ENCODE data around the gene MCM3AP.

MCM3AP gene

DNA sequence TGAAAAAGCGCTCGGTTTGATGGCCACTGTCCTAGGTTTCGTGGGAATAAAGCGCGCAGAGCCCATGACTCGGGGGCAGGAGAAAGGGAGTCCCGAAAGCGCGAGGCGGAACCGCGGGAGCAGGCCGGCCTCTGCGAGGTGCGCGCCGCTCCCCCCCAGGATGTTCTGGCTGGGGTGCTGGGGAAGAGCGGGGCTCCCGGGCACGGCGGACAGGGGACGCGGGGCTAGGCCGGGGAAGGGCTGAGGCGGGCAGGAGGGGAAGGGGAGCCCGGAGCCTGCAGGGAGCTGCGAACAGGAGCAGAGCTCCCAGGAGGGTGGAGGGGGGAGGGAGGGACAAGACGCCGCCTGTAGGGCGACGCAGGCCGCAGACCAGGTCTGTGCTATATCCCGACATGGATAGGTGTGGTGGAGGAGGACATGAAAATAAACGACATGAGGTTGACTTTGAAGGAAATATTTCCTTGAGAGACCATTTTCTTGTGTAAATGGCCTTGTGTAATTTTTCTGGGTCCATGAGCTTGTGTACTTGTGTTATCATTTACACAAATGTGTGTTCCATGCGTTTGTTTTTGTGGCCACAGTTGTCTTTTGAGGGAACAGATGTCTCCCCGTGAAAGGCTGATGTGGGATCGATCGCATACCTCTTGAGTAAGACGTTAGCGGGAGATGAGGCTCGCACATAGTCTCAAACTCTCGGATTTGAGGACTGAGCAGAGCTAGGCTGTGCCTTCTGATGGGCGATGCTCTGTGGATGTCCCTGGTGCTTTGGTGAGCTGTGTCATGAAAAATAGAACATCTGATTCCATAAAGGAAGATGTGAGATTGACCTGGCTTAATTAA, 39.9 kb upstream of the MCM3AP start:
- Histone ChIP-seq H3F3A (ENCODE audit: insufficient read depth, low read length) (no peaks in the 10 kb centered on the region), H3K36me3 (ENCODE audit: insufficient read depth, low read length) (peaks cover 49% of the 10 kb centered on the region), H3K27me3 (ENCODE audit: insufficient read depth, low read length) (no peaks in the 10 kb centered on the region), H4K20me1 (ENCODE audit: insufficient read depth, low read length) (no peaks in the 10 kb centered on the region), H3K9ac (ENCODE audit: low read length) (peak overlapping the region; percentile 84), H3K79me2 (ENCODE audit: insufficient read depth, low read length) (peaks cover 61% of the 10 kb centered on the region), H3K4me1 (ENCODE audit: insufficient read depth, low read length, severe bottlenecking) (peaks cover 32% of the 10 kb centered on the region), H3K9me3 (ENCODE audit: low read length) (no peaks in the 10 kb centered on the region), H3K4me3 (ENCODE audit: low read depth, low read length, poor library complexity, severe bottlenecking) (peak overlapping the region; percentile 79), H3K27ac (ENCODE audit: low read depth, low read length, poor library complexity, severe bottlenecking) (peak overlapping the region; percentile 47), H3K4me2 (ENCODE audit: low read length) (peak overlapping the region; percentile 80), H3K9me2 (ENCODE audit: low read depth, low read length) (no peaks in the 10 kb centered on the region), H2AFZ (ENCODE audit: low read length) (no peak overlapping the region)
- TF ChIP-seq EZH2 (IDR thresholded peaks at IDR 0.05; ENCODE audit: borderline replicate concordance, low read length), result no peak
- TF ChIP-seq, protein P1, sequence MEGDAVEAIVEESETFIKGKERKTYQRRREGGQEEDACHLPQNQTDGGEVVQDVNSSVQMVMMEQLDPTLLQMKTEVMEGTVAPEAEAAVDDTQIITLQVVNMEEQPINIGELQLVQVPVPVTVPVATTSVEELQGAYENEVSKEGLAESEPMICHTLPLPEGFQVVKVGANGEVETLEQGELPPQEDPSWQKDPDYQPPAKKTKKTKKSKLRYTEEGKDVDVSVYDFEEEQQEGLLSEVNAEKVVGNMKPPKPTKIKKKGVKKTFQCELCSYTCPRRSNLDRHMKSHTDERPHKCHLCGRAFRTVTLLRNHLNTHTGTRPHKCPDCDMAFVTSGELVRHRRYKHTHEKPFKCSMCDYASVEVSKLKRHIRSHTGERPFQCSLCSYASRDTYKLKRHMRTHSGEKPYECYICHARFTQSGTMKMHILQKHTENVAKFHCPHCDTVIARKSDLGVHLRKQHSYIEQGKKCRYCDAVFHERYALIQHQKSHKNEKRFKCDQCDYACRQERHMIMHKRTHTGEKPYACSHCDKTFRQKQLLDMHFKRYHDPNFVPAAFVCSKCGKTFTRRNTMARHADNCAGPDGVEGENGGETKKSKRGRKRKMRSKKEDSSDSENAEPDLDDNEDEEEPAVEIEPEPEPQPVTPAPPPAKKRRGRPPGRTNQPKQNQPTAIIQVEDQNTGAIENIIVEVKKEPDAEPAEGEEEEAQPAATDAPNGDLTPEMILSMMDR (IDR thresholded peaks at IDR 0.05; ENCODE audit: low read length), result peak; percentile 13; the same call in 1 of the 2 replicates

GRCh38 chr21:46324390-46325072, 39.1 kb upstream of the MCM3AP start:
- Histone ChIP-seq H3K4me3 (ENCODE audit: low read depth, low read length, poor library complexity, severe bottlenecking) (peak overlapping the region; percentile 79), H3K36me3 (ENCODE audit: insufficient read depth, low read length) (peaks cover 42% of the 10 kb centered on the region), H3K9me2 (ENCODE audit: low read depth, low read length) (no peaks in the 10 kb centered on the region), H3K27me3 (ENCODE audit: insufficient read depth, low read length) (no peaks in the 10 kb centered on the region), H2AFZ (ENCODE audit: low read length) (no peak overlapping the region), H3F3A (ENCODE audit: insufficient read depth, low read length) (no peaks in the 10 kb centered on the region), H3K9me3 (ENCODE audit: low read length) (no peaks in the 10 kb centered on the region), H3K79me2 (ENCODE audit: insufficient read depth, low read length) (peaks cover 55% of the 10 kb centered on the region), H3K4me1 (ENCODE audit: insufficient read depth, low read length, severe bottlenecking) (peaks cover 37% of the 10 kb centered on the region), H4K20me1 (ENCODE audit: insufficient read depth, low read length) (no peaks in the 10 kb centered on the region), H3K9ac (ENCODE audit: low read length) (peak overlapping the region; percentile 96), H3K27ac (ENCODE audit: low read depth, low read length, poor library complexity, severe bottlenecking) (peak overlapping the region; percentile 92), H3K4me2 (ENCODE audit: low read length) (peak overlapping the region; percentile 80)
- TF ChIP-seq EZH2 (IDR thresholded peaks at IDR 0.05; ENCODE audit: borderline replicate concordance, low read length), result no peak
- TF ChIP-seq, protein P1 (IDR thresholded peaks at IDR 0.05; ENCODE audit: low read length), result no peak

DNA sequence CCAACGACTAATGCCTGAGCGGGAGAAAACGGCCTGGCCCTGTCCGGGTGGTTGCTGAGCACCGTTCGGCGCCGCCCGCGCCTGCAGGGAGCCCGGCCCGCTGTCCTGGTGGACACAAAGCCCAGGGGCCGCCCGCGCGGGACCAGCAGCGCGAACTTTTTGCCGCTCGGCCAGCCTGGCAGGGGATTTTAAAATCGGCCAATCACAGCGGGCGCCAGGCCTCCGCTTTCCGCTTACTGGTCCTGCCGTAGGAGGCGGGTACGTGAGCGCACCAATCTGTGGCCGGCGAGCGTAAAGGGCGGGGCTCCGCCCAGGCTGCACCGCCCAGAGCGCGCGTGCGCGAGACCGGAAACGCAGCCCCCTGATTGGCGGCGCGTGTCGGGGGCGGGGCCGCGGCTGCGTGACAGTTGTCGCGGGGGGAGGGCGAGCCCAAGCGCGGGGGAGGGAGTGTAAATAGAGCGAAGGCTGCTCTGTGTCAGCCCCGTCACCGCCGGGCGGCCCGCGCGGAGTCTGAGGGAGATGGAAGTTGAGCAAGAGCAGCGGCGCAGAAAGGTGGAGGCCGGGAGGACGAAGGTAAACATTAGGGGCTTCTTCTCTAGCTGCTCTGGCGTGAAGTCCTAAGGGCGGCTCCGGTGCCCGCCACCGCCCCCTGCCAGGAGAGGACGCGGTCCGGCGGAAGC, 38.4 kb upstream of the MCM3AP start, which contains the start of the genes C21orf58 and PCNT:
Gene C21orf58, minus strand, starts transcription at position 161 of the 680 bp plus-strand sequence. CDS start 1,132 bp downstream, outside the sequence.
Gene PCNT, plus strand, starts transcription at position 447 of the 680 bp plus-strand sequence. Its CDS starts 73 bp downstream, at position 520.
- Histone ChIP-seq H3K4me1 (ENCODE audit: insufficient read depth, low read length, severe bottlenecking) (peaks cover 37% of the 10 kb centered on the region), H3K9me3 (ENCODE audit: low read length) (no peaks in the 10 kb centered on the region), H3K9me2 (ENCODE audit: low read depth, low read length) (no peaks in the 10 kb centered on the region), H3K4me2 (ENCODE audit: low read length) (peak within 1 kb of the TSS; percentile 80), H4K20me1 (ENCODE audit: insufficient read depth, low read length) (no peaks in the 10 kb centered on the region), H3K27ac (ENCODE audit: low read depth, low read length, poor library complexity, severe bottlenecking) (peak within 1 kb of the TSS; percentile 92), H3K4me3 (ENCODE audit: low read depth, low read length, poor library complexity, severe bottlenecking) (peak within 1 kb of the TSS; percentile 79), H3K36me3 (ENCODE audit: insufficient read depth, low read length) (peaks cover 40% of the 10 kb centered on the region), H2AFZ (ENCODE audit: low read length) (no peak within 1 kb of the TSS), H3K27me3 (ENCODE audit: insufficient read depth, low read length) (no peaks in the 10 kb centered on the region), H3K79me2 (ENCODE audit: insufficient read depth, low read length) (peaks cover 48% of the 10 kb centered on the region), H3F3A (ENCODE audit: insufficient read depth, low read length) (no peaks in the 10 kb centered on the region), H3K9ac (ENCODE audit: low read length) (peak within 1 kb of the TSS; percentile 98)
- no peak for TF ChIP-seq EZH2 (IDR thresholded peaks at IDR 0.05; ENCODE audit: borderline replicate concordance, low read length)
- TF ChIP-seq, protein P1 (IDR thresholded peaks at IDR 0.05; ENCODE audit: low read length), result no peak

All from OCI-LY1 (cell line).